Measurements from ENCODE around the gene PRXL2C.
"Not testable (repeated sequence)": the region's sequence is repeated elsewhere in the genome, so short reads cannot be mapped to it uniquely, and the experiment has no call there.

The PRXL2C gene

DNA sequence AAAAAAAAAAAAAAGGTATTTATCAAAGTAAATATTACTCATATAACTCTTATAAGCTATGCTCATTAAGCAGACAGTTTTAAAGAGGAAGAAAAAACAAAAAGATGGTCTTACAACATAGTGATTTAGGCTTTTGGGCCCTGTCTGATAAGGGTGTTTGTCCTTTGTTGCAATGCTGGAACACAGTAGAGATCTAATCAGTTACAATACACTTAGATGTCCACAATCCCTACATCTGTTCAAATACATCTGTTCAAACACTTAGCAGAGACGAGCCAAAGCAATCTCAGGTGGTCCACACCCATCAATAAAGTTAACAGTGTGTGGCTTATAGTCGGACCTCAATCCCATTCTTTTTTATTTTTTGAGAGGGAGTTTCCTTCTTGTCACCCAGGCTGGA, 11.0 kb downstream of the PRXL2C start:
- Histone ChIP-seq H3K27ac (ENCODE audit: low read length) (no peak overlapping the region), H3K79me2 (ENCODE audit: insufficient read depth, low read length) (no peaks in the 10 kb centered on the region), H3K36me3 (ENCODE audit: insufficient read depth, low read length) (no peaks in the 10 kb centered on the region), H2AFZ (ENCODE audit: low read depth, low read length) (no peak overlapping the region), H3K4me1 (ENCODE audit: insufficient read depth, low read length) (no peaks in the 10 kb centered on the region), H3K9me3 (ENCODE audit: insufficient read depth, low read length, severe bottlenecking) (no peaks in the 10 kb centered on the region), H3K9ac (ENCODE audit: low read depth, low read length) (no peak overlapping the region), H3K4me3 (ENCODE audit: low read depth in 1 of 2, low read length in 2 of 2) (no peak overlapping the region), H3K27me3 (ENCODE audit: insufficient read depth, low read length, poor library complexity) (no peaks in the 10 kb centered on the region), H4K20me1 (ENCODE audit: insufficient read depth, low read length) (no peaks in the 10 kb centered on the region), H3K4me2 (ENCODE audit: insufficient read depth, low read length) (no peak overlapping the region)
- ATAC-seq (ENCODE audit: insufficient read depth, low read depth) (no peak), DNase-seq (no peak)
- TF ChIP-seq EZH2 (IDR thresholded peaks at IDR 0.05; ENCODE audit: borderline replicate concordance, low read depth, low read length, severe bottlenecking) (no peak), CTCF (IDR thresholded peaks at IDR 0.05; ENCODE audit: borderline replicate concordance, extremely low read depth, low read length, poor library complexity, severe bottlenecking) (no peak)

- no peak overlapping the region for H3K9ac ChIP-seq (ENCODE audit: low read depth, low read length)
- H3K27me3 ChIP-seq (ENCODE audit: insufficient read depth, low read length, poor library complexity): no peaks in the 10 kb centered on the region
- H2AFZ ChIP-seq (ENCODE audit: low read depth, low read length): no peak overlapping the region
- H3K4me1 ChIP-seq (ENCODE audit: insufficient read depth, low read length): no peaks in the 10 kb centered on the region
- H3K4me2 ChIP-seq (ENCODE audit: insufficient read depth, low read length): no peak overlapping the region
- H3K4me3 ChIP-seq (ENCODE audit: low read depth in 1 of 2, low read length in 2 of 2): no peak overlapping the region
- ATAC-seq (ENCODE audit: insufficient read depth, low read depth): no peak
- TF ChIP-seq EZH2 (IDR thresholded peaks at IDR 0.05; ENCODE audit: borderline replicate concordance, low read depth, low read length, severe bottlenecking) (no peak), CTCF (IDR thresholded peaks at IDR 0.05; ENCODE audit: borderline replicate concordance, extremely low read depth, low read length, poor library complexity, severe bottlenecking) (no peak)
- no peak overlapping the region for H3K27ac ChIP-seq (ENCODE audit: low read length)
- no peaks in the 10 kb centered on the region for H4K20me1 ChIP-seq (ENCODE audit: insufficient read depth, low read length)
- no peak for DNase-seq
- H3K36me3 ChIP-seq (ENCODE audit: insufficient read depth, low read length): no peaks in the 10 kb centered on the region
- H3K9me3 ChIP-seq (ENCODE audit: insufficient read depth, low read length, severe bottlenecking): no peaks in the 10 kb centered on the region
- no peaks in the 10 kb centered on the region for H3K79me2 ChIP-seq (ENCODE audit: insufficient read depth, low read length)
Observed at GRCh38 chr9:96641514-96641913, 13.6 kb downstream of the PRXL2C start.

GRCh38 chr9:96638606-96639364, 16.3 kb downstream of the PRXL2C start:
- Histone ChIP-seq H3K9ac (ENCODE audit: low read depth, low read length) (no peak overlapping the region), H3K9me3 (ENCODE audit: insufficient read depth, low read length, severe bottlenecking) (no peaks in the 10 kb centered on the region), H4K20me1 (ENCODE audit: insufficient read depth, low read length) (no peaks in the 10 kb centered on the region), H3K27me3 (ENCODE audit: insufficient read depth, low read length, poor library complexity) (no peaks in the 10 kb centered on the region), H3K4me2 (ENCODE audit: insufficient read depth, low read length) (no peak overlapping the region), H3K4me3 (ENCODE audit: low read depth in 1 of 2, low read length in 2 of 2) (no peak overlapping the region), H2AFZ (ENCODE audit: low read depth, low read length) (no peak overlapping the region), H3K27ac (ENCODE audit: low read length) (no peak overlapping the region), H3K36me3 (ENCODE audit: insufficient read depth, low read length) (no peaks in the 10 kb centered on the region), H3K79me2 (ENCODE audit: insufficient read depth, low read length) (no peaks in the 10 kb centered on the region), H3K4me1 (ENCODE audit: insufficient read depth, low read length) (no peaks in the 10 kb centered on the region)
- DNase-seq (no peak), ATAC-seq (ENCODE audit: insufficient read depth, low read depth) (no peak)
- TF ChIP-seq EZH2 (IDR thresholded peaks at IDR 0.05; ENCODE audit: borderline replicate concordance, low read depth, low read length, severe bottlenecking): no peak

DNA sequence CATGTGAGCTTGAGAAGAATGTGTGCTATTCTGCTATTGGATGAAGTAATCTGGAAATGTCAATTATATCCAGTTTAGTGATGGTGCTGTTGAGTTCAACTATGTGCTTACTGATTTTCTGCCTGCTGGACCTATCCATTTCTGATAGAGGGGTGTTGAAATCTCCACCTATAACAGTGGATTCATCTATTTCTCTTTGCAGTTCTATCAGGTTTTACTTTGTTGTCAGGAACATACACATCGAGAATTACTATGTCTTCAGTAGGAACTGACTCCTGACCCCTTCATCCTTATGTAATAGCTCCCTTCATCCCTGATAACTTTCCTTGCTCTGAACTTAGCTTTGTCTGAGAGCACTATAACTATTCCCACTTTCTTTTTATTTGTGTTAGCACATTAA, 18.7 kb downstream of the PRXL2C start:
- Histone ChIP-seq H3K4me3 (ENCODE audit: low read depth in 1 of 2, low read length in 2 of 2) (no peak overlapping the region), H3K36me3 (ENCODE audit: insufficient read depth, low read length) (no peaks in the 10 kb centered on the region), H3K4me2 (ENCODE audit: insufficient read depth, low read length) (no peak overlapping the region), H4K20me1 (ENCODE audit: insufficient read depth, low read length) (no peaks in the 10 kb centered on the region), H3K27me3 (ENCODE audit: insufficient read depth, low read length, poor library complexity) (no peaks in the 10 kb centered on the region), H3K79me2 (ENCODE audit: insufficient read depth, low read length) (no peaks in the 10 kb centered on the region), H2AFZ (ENCODE audit: low read depth, low read length) (no peak overlapping the region), H3K27ac (ENCODE audit: low read length) (no peak overlapping the region), H3K4me1 (ENCODE audit: insufficient read depth, low read length) (no peaks in the 10 kb centered on the region), H3K9me3 (ENCODE audit: insufficient read depth, low read length, severe bottlenecking) (no peaks in the 10 kb centered on the region), H3K9ac (ENCODE audit: low read depth, low read length) (no peak overlapping the region)
- DNase-seq: no peak
- ATAC-seq (ENCODE audit: insufficient read depth, low read depth): no peak
- no peak for TF ChIP-seq CTCF (IDR thresholded peaks at IDR 0.05; ENCODE audit: borderline replicate concordance, extremely low read depth, low read length, poor library complexity, severe bottlenecking)
- TF ChIP-seq EZH2 (IDR thresholded peaks at IDR 0.05; ENCODE audit: borderline replicate concordance, low read depth, low read length, severe bottlenecking): no peak

DNA sequence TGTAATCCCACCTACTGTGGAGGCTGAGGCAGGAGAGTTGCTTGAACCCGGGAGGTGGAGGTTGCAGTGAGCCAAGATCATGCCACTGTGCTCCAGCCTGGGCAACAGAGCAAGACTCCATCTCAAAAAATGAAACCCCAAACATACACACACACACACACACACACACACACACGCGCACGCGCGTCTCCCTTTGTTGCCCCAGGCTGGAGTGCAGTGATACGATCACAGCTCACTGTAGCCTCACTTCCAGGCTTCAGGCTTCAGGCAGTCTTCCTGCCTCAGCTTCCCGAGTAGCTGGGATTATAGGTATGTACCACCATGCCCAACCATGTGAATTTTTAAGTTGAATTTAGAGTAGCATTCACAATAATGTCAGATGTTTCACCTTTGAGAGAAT, 21.5 kb downstream of the PRXL2C start:
- not testable (repeated sequence) for ATAC-seq (ENCODE audit: insufficient read depth, low read depth); H3K4me1 ChIP-seq (ENCODE audit: insufficient read depth, low read length); DNase-seq; H3K4me3 ChIP-seq (ENCODE audit: low read depth in 1 of 2, low read length in 2 of 2); H3K27ac ChIP-seq (ENCODE audit: low read length); H2AFZ ChIP-seq (ENCODE audit: low read depth, low read length); H3K9me3 ChIP-seq (ENCODE audit: insufficient read depth, low read length, severe bottlenecking); H3K79me2 ChIP-seq (ENCODE audit: insufficient read depth, low read length); H3K4me2 ChIP-seq (ENCODE audit: insufficient read depth, low read length); H3K36me3 ChIP-seq (ENCODE audit: insufficient read depth, low read length); H4K20me1 ChIP-seq (ENCODE audit: insufficient read depth, low read length); H3K9ac ChIP-seq (ENCODE audit: low read depth, low read length); H3K27me3 ChIP-seq (ENCODE audit: insufficient read depth, low read length, poor library complexity)

Measured in DND-41 (cell line).